Natural killer cell (primary cell): ENCODE results near the gene DSG2. TPM values are rescaled to one million over a fixed set of nuclear protein-coding genes. Genes with fewer than 3 reads are reported as not detected.
"Not testable (repeated sequence)": the region's sequence is repeated elsewhere in the genome, so short reads cannot be mapped to it uniquely, and the experiment has no call there.

Experiments
- ATAC-seq, 3 donors: fragments of 150-1000 bp in 2 of 3; fragments of 200-7000 bp in 1 of 3; cut with Tn5 transposase; 1 replicate in 1 of 3; 2 replicates in 2 of 3; pipeline ENCODE4 v1.10.0; 2021; ENCODE audit warnings: mild to moderate bottlenecking in 2 of 3, moderate library complexity in 2 of 3
- DNase-seq, 2 donors: peaks; one replicate each; pipeline versions ENCODE4 v3.0.0 to v3.0.0-alpha.2; 2013 to 2021; ENCODE audit warnings: mixed read lengths in 1 of 2
- H3K27ac ChIP-seq: one replicate; pipeline ENCODE4 v1.5.1; 2013; ENCODE audit warnings: mild to moderate bottlenecking, low read length
- H3K27me3 ChIP-seq: one replicate; pipeline ENCODE4 v1.6.1; 2013; ENCODE audit warnings: low read length; ENCODE audit not compliant: control insufficient read depth, insufficient read depth
- H3K36me3 ChIP-seq: one replicate; pipeline ENCODE4 v1.6.1; 2013; ENCODE audit warnings: low read length; ENCODE audit not compliant: control insufficient read depth, insufficient read depth
- H3K4me1 ChIP-seq: one replicate; pipeline ENCODE4 v1.6.1; 2013; ENCODE audit warnings: low read length; ENCODE audit not compliant: control insufficient read depth, insufficient read depth
- H3K4me3 ChIP-seq: one replicate; pipeline ENCODE4 v1.5.1; 2013; ENCODE audit warnings: low read length
- H3K9me3 ChIP-seq: one replicate; pipeline ENCODE4 v1.6.1; 2013; ENCODE audit warnings: low read length; ENCODE audit not compliant: control insufficient read depth, insufficient read depth
- H3K27ac Mint-ChIP-seq, 2 donors: one replicate each; pipeline ENCODE4 v1.8.0; 2022; ENCODE audit warnings: mild to moderate bottlenecking in 2 of 2, mixed read lengths in 2 of 2, moderate library complexity in 1 of 2
- H3K27me3 Mint-ChIP-seq, 2 donors: one replicate each; pipeline ENCODE4 v1.8.0; 2022; ENCODE audit warnings: low read depth in 2 of 2, mixed read lengths in 2 of 2
- H3K36me3 Mint-ChIP-seq: one replicate; pipeline ENCODE4 v1.8.0; 2022; ENCODE audit warnings: mixed read lengths
- H3K4me1 Mint-ChIP-seq, 2 donors: one replicate each; pipeline ENCODE4 v1.8.0; 2022; ENCODE audit warnings: mixed read lengths in 2 of 2
- H3K4me3 Mint-ChIP-seq: one replicate; pipeline ENCODE4 v1.8.0; 2022; ENCODE audit warnings: mild to moderate bottlenecking, moderate library complexity, mixed read lengths
- H3K9me3 Mint-ChIP-seq, 2 donors: one replicate each; pipeline ENCODE4 v1.8.0; 2022; ENCODE audit warnings: mixed read lengths in 2 of 2
- CTCF ChIP-seq: fragments of 200-600 bp; IDR thresholded peaks from one replicate; pipeline ENCODE4 v1.8.0; 2022; ENCODE audit warnings: antibody characterized with exemption
- WGBS: methylation state at CpG from one replicate; pipeline ENCODE4 v1.1.7; 2013; ENCODE audit warnings: missing lambda C conversion rate; ENCODE audit not compliant: insufficient coverage; 5-methylcytosine and 5-hydroxymethylcytosine counted together
- intact Hi-C: fragments of 100-400 bp; cut with micrococcal nuclease; formaldehyde crosslinking; loops from one replicate; pipeline ENCODE4 v1.14.2; 2022
- total RNA-seq, 4 donors: library from RNA; stranded (reverse); fragments of 120-200 nt in 1 of 4; gene quantifications; one replicate each; pipeline versions ENCODE4 v1.2.3 to v1.2.4, GENCODE V29; 2013 to 2022

DSG2 gene
- total RNA-seq, 3 donors from 2014 or later (not counting 1 experiment from before 2014, with no cell fraction given), result 0.05 to 0.53 TPM; not detected in 1

GRCh38 chr18:31506024-31506742 lies 8.2 kb downstream of the DSG2 start:
- TF ChIP-seq CTCF, result no peak
- Histone ChIP-seq H3K4me3 (no peak overlapping the region), H3K4me1 (no peaks in the 10 kb centered on the region), H3K36me3 (no peaks in the 10 kb centered on the region), H3K9me3 (no peaks in the 10 kb centered on the region), H3K27ac (no peak overlapping the region), H3K27me3 (no peaks in the 10 kb centered on the region)
- Mint-ChIP-seq H3K4me1 (no peaks in the 10 kb centered on the region), H3K9me3 (no peaks in the 10 kb centered on the region), H3K27ac (no peak overlapping the region), H3K27me3 (peaks cover 0 to 7% of the 10 kb centered on the region in 2 donors), H3K4me3 (no peak overlapping the region), H3K36me3 (no peaks in the 10 kb centered on the region)
- intact Hi-C loops, result no loop called here
- DNase-seq (no peak), ATAC-seq (no peak)
- 86% methylated on average over 5 of the region's 5 CpGs for WGBS

- H3K4me3 ChIP-seq, H3K4me1 ChIP-seq, H3K9me3 Mint-ChIP-seq, H3K9me3 ChIP-seq, DNase-seq, H3K27ac Mint-ChIP-seq, H3K36me3 ChIP-seq, H3K4me3 Mint-ChIP-seq, H3K27me3 Mint-ChIP-seq, H3K27ac ChIP-seq, H3K36me3 Mint-ChIP-seq, H3K27me3 ChIP-seq, intact Hi-C loops, H3K4me1 Mint-ChIP-seq, ATAC-seq: not testable (repeated sequence)
- WGBS, result no CpG with 5 or more reads among the region's 2 CpGs
Measured at GRCh38 chr18:31507124-31507523, 9.1 kb downstream of the DSG2 start.

GRCh38 chr18:31508781-31509180 lies 10.8 kb downstream of the DSG2 start:
- Histone ChIP-seq H3K36me3 (no peaks in the 10 kb centered on the region), H3K27ac (no peak overlapping the region), H3K4me3 (no peak overlapping the region), H3K9me3 (no peaks in the 10 kb centered on the region), H3K4me1 (no peaks in the 10 kb centered on the region), H3K27me3 (no peaks in the 10 kb centered on the region)
- DNase-seq (no peak), ATAC-seq (no peak)
- intact Hi-C loops, result no loop called here
- H3K9me3 Mint-ChIP-seq, result no peaks in the 10 kb centered on the region
- no peak for TF ChIP-seq CTCF
- no peak overlapping the region for H3K4me3 Mint-ChIP-seq
- no peaks in the 10 kb centered on the region for H3K4me1 Mint-ChIP-seq
- WGBS, result no CpG with 5 or more reads among the region's 1 CpG
- no peak overlapping the region for H3K27ac Mint-ChIP-seq
- peaks cover 6 to 19% of the 10 kb centered on the region in 2 donors for H3K27me3 Mint-ChIP-seq
- no peaks in the 10 kb centered on the region for H3K36me3 Mint-ChIP-seq

- intact Hi-C loops, result no loop called here
- no peak overlapping the region for H3K4me3 Mint-ChIP-seq
- no peaks in the 10 kb centered on the region for H3K9me3 Mint-ChIP-seq
- H3K27me3 Mint-ChIP-seq, result peaks cover 8 to 19% of the 10 kb centered on the region in 2 donors
- no peak for DNase-seq
- no peak for TF ChIP-seq CTCF
- Histone ChIP-seq H3K4me3 (no peak overlapping the region), H3K27me3 (no peaks in the 10 kb centered on the region), H3K4me1 (no peaks in the 10 kb centered on the region), H3K9me3 (no peaks in the 10 kb centered on the region), H3K36me3 (no peaks in the 10 kb centered on the region), H3K27ac (no peak overlapping the region)
- H3K36me3 Mint-ChIP-seq, result no peaks in the 10 kb centered on the region
- H3K4me1 Mint-ChIP-seq, result no peaks in the 10 kb centered on the region
- 77% methylated on average over 2 of the region's 3 CpGs for WGBS
- ATAC-seq, result no peak
- H3K27ac Mint-ChIP-seq, result no peak overlapping the region
Measured at GRCh38 chr18:31509571-31509970, 11.6 kb downstream of the DSG2 start.
